GM18951 (cell line): ENCODE results near the gene SSH2.

Experiments
- POLR2A ChIP-seq: IDR thresholded peaks from 4 replicates; pipeline ENCODE4 v1.6.1; 2011; ENCODE audit warnings: mild to moderate bottlenecking; ENCODE audit not compliant: insufficient read length, insufficient read depth; ENCODE audit errors: extremely low read depth
- in situ Hi-C: fragments of 300-500 bp; cut with MboI; formaldehyde crosslinking; loops from one replicate; pipeline ENCODE4 v1.12.0; 2022; ENCODE audit warnings: low sequenced_read_pairs, mixed read lengths, inconsistent platforms; ENCODE audit not compliant: unreplicated experiment

The SSH2 gene

GRCh38 chr17:29827179-29827578, 102.8 kb downstream of the SSH2 start:
- no peak for TF ChIP-seq POLR2A
- in situ Hi-C loops, result no loop called here

DNA sequence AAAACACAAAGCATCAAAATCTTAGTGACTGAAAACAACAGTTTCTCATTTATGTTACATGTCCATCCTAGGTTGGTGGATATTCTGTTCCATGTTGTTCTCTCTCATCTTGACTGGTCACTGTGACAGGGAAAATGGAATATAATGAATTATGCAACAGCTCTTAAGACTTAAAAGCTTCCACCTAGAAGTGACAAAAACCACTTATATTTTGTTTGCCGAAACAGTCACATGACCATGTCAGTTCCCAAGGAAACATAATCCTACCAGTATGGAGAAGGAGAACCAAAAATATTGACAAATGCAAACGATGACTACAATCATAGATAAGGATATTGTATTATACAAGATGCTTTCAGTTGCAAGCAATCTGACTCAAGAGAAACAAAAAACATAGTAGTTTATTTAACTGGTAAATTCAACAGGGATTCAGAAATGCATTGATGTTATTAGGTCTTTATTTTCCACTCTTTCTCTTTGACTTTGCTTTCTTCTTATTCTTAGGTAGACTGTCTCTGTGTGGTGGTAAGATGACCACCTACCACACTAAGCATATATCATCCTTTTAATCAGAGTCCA, 103.8 kb downstream of the SSH2 start:
- no peak for TF ChIP-seq POLR2A
- in situ Hi-C loops, result no loop called here

GRCh38 chr17:29825604-29826003, 104.4 kb downstream of the SSH2 start:
- in situ Hi-C loops, result no loop called here
- no peak for TF ChIP-seq POLR2A

DNA sequence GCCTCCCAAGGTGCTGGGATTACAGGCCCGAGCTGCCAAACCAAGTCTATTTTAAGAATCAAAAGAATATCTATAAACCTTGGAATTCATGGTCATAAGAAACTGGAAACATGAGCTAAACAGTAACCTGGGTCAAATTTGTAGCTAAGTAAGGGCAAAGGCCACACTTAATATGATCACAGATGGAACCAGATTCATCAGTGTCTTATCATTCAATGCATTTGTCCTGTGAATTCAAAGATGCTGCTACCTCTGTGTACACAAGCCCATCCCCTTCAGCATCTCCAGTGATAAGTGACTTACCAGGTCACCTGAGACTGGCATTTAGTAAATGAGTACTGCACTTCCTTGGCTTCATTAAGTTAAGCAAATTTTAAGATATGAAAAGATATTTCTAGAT, 108.1 kb downstream of the SSH2 start:
- in situ Hi-C loops, result no loop called here
- no peak for TF ChIP-seq POLR2A

- in situ Hi-C loops, result no loop called here
Observed at GRCh38 chr17:29820425-29820824, 109.6 kb downstream of the SSH2 start.

GRCh38 chr17:29807520-29808361, 122.3 kb downstream of the SSH2 start:
- in situ Hi-C loops, result loop anchor here (10.0 kb wide), 1 partner anchor 277 kb away; no protein-coding TSS in a partner anchor
- no peak for TF ChIP-seq POLR2A

More at GRCh38 chr17:29820425-29820824, 109.6 kb downstream of the SSH2 start:
- no peak for TF ChIP-seq POLR2A

GRCh38 chr17:29802246-29802645, 127.8 kb downstream of the SSH2 start:
- in situ Hi-C loops, result loop anchor here (5.0 to 10.0 kb wide), 2 partner anchors 130 to 283 kb away; partner anchors contain the start of gene SSH2
- no peak for TF ChIP-seq POLR2A

GRCh38 chr17:29800457-29800856, 129.6 kb downstream of the SSH2 start:
- in situ Hi-C loops, result loop anchor here (5.0 to 10.0 kb wide), 2 partner anchors 132 to 284 kb away; partner anchors contain the start of gene SSH2
- no peak for TF ChIP-seq POLR2A

DNA sequence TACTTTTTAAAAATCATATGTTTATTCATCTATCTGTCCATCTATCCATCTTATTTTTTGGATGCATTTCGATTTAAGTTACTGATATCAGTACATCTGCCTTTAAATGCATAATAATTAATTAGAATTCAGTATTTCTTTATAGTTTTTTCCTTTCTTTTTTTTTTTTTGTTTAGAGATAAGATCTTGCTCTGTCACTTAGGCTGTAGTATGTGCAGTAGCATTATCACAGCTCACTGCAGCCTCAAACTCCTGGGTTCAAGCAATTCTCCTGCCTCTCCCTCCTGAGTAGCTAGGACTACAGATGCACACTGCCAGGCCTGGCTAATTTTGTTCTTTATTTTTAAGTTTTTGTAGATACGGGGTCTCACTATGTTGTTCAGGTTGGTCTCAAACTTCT, 133.4 kb downstream of the SSH2 start:
- in situ Hi-C loops, result no loop called here
- TF ChIP-seq POLR2A, result no peak

- in situ Hi-C loops, result no loop called here
Observed at GRCh38 chr17:29793501-29793900, 136.5 kb downstream of the SSH2 start.

GRCh38 chr17:29791336-29792080, 138.5 kb downstream of the SSH2 start:
- in situ Hi-C loops, result no loop called here
- TF ChIP-seq POLR2A, result no peak

More at GRCh38 chr17:29793501-29793900, 136.5 kb downstream of the SSH2 start:
- no peak for TF ChIP-seq POLR2A

- in situ Hi-C loops, result no loop called here
- TF ChIP-seq POLR2A, result no peak
Observed at GRCh38 chr17:29789196-29790170, 140.5 kb downstream of the SSH2 start.
